Muscle of arm (tissue), 12 donors: ENCODE results near the gene TGM5. TPM values are rescaled to one million over a fixed set of nuclear protein-coding genes. Genes with fewer than 3 reads are reported as not detected.
"Not testable (repeated sequence)": the region's sequence is repeated elsewhere in the genome, so short reads cannot be mapped to it uniquely, and the experiment has no call there.

Source experiments
- DNase-seq: peaks from one replicate; pipeline ENCODE4 v3.0.0-alpha.2; 2013
- polyA plus RNA-seq, 12 donors: library from polyadenylated mRNA; unstranded; fragments of 120-200 nt; gene quantifications; one replicate each; pipeline ENCODE4 v1.2.1, GENCODE V29; 2013; ENCODE audit not compliant: insufficient read length in 12 of 12

TGM5 gene
- polyA plus RNA-seq, 12 donors = 0.05 to 1.0 (median 0.20) TPM; not detected in 3

- no peak for DNase-seq
Measured at GRCh38 chr15:43246261-43246774, 20.4 kb downstream of the TGM5 start.

- DNase-seq = no peak
Measured at GRCh38 chr15:43244092-43244491, 22.6 kb downstream of the TGM5 start.

GRCh38 chr15:43243020-43243645 lies 23.6 kb downstream of the TGM5 start:
- no peak for DNase-seq

DNA sequence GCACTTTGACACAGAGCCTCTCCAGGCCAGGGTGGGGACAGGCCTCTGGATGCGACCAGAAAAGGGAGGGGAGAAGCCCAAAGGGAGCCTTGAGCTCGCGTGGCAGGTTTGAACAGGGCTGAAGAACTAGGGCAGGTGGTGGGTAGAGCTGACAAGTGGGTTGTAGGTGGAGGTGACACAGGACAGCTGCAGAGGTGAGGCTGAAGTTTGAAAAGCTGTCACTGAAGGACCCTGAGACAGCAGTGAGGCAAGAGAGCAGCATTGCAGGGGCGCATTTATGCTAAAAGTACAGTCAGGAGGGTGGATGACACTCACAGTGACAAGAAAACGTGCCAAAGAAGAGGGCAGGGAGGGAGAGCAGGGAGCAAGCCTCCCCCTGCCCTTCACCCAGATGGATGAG lies 24.1 kb downstream of the TGM5 start:
- DNase-seq = no peak

DNA sequence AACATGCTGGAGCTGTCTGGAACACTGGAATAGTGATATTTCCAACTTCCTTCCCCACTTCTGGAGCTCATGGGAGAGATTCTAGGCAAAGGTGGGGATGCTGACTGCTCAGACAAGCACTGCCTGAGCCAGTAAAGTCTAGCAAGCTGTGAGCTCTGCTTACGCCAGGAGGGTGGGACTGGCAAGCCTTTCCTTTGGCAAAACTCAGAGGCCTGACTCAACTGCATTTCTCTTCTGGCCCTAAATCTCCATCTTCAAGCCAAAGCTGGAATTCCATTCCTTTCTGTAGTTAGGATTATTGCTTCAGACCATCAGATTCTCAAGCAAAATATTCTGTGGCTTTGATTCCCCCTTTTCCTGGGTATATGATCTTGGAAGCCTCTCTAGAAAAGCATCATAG lies 25.6 kb downstream of the TGM5 start:
- DNase-seq = peak; percentile 89

DNA sequence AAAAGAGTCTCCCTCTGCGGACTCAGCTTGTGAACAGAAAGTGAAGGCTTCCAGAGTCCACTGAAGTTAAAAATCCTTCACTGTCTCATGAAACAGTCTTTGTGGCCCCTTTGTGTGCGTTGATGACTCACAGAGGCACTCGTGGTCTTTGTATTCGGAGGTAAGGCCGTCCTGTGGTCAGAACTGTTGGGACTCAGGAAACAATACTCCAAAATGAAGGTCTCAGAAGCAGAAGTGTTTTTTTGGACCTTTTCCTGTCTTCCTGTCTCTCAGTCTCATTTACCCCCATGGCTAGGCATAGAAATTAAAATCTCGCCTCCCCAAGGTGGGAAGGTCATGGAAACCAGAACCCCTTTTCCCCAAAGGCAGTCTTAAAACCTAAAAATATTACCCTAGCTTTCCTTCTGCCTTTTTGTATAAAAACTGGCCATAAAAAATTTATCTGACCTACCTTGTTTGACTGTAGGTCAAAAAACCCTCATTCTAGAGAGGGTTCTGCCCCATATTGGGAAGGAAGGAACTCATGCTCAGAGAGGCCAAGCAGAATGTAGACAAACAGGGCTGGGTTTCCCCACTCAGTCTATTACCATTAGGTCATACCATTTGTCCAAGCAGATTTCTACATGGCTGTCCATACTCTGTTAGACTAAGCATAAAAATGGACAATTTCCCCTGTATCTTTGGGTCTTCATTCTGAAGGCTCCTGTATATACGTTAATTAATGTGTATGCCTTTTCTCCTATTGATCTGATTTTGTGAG lies 26.8 kb downstream of the TGM5 start:
- DNase-seq = no peak

- peak; percentile 14 for DNase-seq
Measured at GRCh38 chr15:43238671-43239131, 28.0 kb downstream of the TGM5 start.

- no peak for DNase-seq
Measured at GRCh38 chr15:43237842-43238470, 28.8 kb downstream of the TGM5 start.

- DNase-seq = no peak
Measured at GRCh38 chr15:43235536-43235935, 31.2 kb downstream of the TGM5 start.

DNA sequence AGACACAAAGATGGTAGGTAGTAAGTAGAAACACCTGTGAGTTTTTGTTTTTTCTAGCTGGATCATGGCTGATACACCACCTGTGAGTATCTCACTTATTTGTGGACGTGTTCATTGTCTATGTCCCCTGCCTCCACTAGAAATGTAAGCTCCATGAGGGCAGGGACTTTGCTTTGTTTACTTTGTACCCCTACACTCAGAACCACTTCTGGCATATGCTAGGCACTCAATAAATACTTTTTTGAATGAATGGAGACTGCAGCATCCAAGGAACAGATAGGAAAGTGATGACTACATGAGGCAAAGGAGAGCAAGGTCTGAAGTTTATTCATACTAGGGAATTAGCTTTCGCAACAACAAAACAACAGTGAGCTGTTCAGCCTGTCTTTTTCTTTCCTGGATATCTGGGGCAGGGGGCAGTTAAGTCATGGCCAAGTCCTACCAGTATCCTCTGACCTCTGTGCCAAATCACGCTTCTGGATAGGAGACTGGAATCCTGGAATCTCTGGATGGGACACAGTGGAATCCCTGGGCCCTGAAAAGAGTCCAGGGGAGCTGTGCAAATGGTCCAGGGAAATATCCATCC lies 34.3 kb downstream of the TGM5 start:
- DNase-seq = no peak

- no peak for DNase-seq
Measured at GRCh38 chr15:43230640-43231115, 36.0 kb downstream of the TGM5 start.

DNA sequence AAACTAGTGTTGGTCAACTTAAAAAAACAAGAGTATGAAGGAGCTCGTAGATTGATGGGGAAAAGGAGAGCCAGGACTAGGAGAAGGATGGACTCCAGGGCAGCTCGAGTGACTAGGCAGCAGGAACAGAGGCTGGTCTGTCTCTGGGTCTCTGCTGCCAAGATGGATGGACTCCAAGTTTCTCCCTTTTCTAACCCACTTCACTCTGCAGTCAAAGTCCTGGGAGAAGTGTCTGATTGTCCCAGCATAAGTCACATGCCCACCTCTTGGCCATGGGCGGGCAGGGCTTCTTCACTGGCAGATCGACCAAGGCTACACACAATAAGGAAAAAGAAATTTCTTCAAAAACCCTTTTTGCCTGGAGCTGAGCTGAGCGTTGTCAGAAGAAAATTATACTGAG lies 36.8 kb downstream of the TGM5 start:
- DNase-seq = no peak

DNA sequence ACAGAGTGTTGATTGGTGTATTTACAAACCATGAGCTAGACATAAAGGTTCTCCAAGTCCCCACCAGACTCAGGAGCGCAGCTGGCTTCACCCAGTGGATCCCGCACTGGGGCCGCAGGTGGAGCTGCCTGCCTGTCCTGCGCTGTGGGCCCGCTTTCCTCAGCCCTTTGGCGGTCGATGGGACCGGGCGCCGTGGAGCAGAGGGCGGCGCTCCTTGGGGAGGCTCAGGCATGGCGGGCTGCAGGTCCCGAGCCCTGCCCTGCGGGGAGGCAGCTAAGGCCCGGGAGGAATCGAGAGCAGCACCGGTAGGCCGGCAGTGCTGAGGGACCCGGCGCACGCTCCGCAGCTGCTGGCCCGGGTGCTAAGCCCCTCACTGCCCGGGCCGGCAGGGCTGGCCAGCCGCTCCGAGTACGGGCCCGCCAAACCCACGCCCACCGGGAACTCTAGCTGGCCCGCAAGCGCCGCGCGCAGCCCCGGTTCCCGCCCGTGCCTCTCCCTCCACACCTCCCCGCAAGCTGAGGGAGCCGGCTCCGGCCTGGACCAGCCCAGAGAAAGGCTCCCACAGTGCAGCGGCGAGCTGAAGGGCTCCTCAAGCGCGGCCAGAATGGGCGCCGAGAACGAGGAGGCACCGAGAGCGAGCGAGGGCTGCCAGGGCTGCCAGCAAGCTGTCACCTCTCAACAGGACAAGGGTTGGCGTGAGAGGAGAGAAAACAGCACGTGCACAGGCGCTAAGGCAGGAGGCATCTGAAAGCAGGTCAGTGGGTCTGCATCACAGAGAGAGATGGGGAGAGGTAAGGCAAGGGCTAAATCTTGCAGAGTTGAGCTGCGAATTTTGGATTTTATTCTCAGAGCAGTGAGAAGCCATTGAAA lies 40.1 kb downstream of the TGM5 start:
- DNase-seq = no peak

DNA sequence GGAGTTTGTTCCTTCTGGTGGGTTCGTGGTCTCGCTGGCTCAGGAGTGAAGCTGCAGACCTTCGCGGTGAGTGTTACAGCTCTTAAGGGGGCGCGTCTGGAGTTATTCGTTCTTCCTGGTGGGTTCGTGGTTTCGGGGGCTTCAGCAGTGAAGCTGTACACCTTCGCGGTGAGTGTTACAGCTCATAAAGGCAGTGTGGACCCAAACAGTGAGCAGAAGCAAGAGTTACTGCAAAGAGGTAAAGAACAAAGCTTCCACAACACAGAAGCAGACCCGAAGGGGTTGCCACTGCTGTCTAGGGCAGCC lies 40.8 kb downstream of the TGM5 start:
- not testable (repeated sequence) for DNase-seq

DNA sequence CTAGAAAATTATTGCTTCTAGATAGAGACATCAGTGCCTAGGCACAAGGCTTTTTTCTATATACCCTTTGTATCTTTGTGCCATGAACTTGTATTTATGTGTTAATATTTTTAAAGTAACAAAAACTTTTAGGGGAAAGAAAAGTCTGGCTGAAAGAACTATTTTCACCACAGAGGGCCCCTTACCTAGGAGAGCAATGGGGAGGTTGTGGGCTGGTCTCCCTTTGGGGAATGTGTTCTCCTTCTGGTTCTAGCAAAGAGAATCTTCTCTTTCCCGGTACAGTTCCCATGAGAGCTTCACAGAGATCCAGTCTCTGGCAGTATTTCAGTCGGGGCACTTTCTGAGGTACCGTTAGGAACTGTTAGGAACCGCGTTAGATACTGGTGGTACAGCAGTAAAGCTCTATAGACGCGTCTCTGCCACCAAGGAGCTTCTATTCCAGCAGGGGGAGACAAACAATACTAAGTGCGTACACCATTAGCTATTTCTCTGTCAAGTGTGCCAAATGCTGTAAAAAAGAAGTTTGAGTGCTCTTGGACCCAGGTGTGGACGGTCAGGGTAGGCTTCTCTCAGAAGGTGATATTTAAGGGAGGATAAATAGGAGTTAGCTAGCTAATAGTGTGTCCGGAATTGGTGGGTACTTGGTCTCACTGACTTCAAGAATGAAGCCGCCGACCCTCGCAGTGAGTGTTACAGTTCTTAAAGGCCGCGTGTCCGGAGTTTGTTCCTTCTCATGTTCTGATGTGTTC lies 41.4 kb downstream of the TGM5 start:
- peak; percentile 74 for DNase-seq

DNA sequence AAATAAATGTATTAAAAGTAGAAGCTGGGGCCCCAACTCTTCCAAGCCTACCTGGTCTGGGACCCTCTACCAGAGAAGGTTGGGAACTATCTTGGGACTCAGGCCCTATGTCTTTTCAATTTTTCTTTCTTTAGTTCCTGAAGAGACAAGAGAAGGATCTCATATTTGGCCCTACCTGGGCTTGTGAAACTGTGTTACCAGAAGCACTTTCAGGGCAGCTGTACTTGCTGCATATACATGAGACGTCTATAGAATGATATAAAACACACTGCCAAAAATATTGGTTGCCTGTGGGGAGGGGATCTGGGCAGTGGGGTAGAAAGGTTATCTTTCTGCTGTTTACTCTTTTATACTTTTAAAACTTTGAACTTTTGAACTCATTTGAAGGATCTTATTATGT lies 45.3 kb downstream of the TGM5 start:
- DNase-seq = no peak

GRCh38 chr15:43220991-43221403 lies 45.7 kb downstream of the TGM5 start, which contains the start of gene EPB42:
Gene EPB42, minus strand, starts transcription at chr15:43221018. Its CDS starts 193 bp downstream, at chr15:43220825.
- no peak for DNase-seq

DNA sequence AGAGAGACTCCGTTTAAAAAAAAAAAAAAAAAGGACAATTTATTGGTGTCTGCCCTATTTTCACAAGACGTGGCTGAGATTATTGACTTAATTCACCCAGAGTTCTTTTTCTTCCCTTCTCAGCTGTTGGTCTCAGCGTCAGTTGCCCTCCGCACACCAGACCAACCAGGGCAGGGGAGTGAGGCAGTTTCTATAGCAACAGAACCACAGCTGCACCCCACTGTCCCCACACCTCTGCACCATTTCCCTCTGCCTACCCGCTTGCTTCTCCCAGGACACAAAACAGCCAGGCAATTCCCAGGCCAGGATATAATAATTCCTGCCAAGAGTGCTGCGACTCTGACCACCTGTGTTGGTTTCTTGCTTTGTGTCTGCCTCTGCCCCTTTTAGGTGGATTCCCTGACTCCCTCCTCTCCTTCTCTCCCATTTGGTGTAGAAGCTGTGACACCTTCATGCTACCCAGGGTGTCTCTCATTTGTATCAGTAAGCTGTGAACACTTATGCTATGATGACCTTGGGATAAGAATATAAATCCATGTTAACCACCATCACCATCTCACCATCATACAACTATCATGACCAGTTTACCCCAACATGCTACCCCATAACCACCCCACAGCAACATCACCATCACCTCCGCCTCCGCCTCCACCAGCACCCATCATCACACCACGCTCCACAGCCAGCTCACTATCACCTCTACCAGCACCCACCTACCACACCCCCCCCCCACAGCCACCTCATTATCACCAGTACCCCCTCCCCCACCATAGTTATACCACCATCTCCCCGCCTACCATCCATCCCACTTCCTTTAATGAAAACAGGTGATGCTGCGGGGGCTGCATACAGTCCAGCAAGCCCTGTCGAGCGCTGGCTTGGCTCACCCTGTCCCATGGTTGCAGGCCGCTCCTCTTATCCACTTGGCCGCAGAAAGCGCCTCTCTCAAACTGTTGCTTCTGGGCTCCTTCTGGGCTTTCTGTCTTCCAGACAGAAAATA lies 46.5 kb downstream of the TGM5 start:
- no peak for DNase-seq
